Adrenal gland (tissue), 5 donors: ENCODE data around the gene DOK6.

Experiments
- CTCF ChIP-seq, 6 experiments: fragments of 450-650 bp in 4 of 6; fragments of 200-600 bp in 2 of 6; sonication (generic) in 1 of 6; IDR thresholded peaks; 1 replicate in 5 of 6; 2 replicates in 1 of 6; pipeline versions ENCODE4 v1.5.1 to v1.8.0; 2016 to 2021; ENCODE audit warnings: antibody characterized with exemption in 6 of 6, mild to moderate bottlenecking in 2 of 6, moderate library complexity in 1 of 6
- POLR2A ChIP-seq, 2 donors: fragments of 450-650 bp; IDR thresholded peaks; one replicate each; pipeline ENCODE4 v1.6.1; 2017; ENCODE audit warnings: antibody characterized with exemption in 2 of 2, mild to moderate bottlenecking in 2 of 2, moderate library complexity in 1 of 2
- donor health status: DM: no; HTN: no; CAD: no.

GRCh38 chr18:69889009-69889408 lies 488.3 kb downstream of the DOK6 start:
- TF ChIP-seq CTCF (IDR thresholded peaks at IDR 0.05): no peak
- TF ChIP-seq POLR2A (IDR thresholded peaks at IDR 0.05): no peak
